Liver (tissue), 9 donors: Measurements from ENCODE around the gene TRAPPC12. TPM values are rescaled to one million over a fixed set of nuclear protein-coding genes. Genes with fewer than 3 reads are reported as not detected.

Experiments
- DNase-seq: peaks from one replicate; pipeline ENCODE4 v3.0.0-alpha.2; 2017; ENCODE audit warnings: low spot score
- H3K27ac ChIP-seq, 2 donors: one replicate each; pipeline ENCODE4 v1.7.0; 2013; ENCODE audit warnings: inconsistent platforms in 2 of 2, low read length in 2 of 2, control low read depth in 1 of 2, low read depth in 1 of 2, mild to moderate bottlenecking in 1 of 2
- H3K27me3 ChIP-seq, 4 donors: one replicate each; pipeline versions ENCODE4 v1.6.1 to v1.7.0; 2013; ENCODE audit warnings: low read length in 3 of 4, inconsistent platforms in 1 of 4, mild to moderate bottlenecking in 1 of 4, moderate library complexity in 1 of 4; ENCODE audit not compliant: control insufficient read depth in 4 of 4, insufficient read depth in 4 of 4
- H3K36me3 ChIP-seq, 4 donors: one replicate each; pipeline versions ENCODE4 v1.6.1 to v1.7.0; 2013; ENCODE audit warnings: low read length in 3 of 4, mild to moderate bottlenecking in 3 of 4, low read depth in 1 of 4, moderate library complexity in 1 of 4; ENCODE audit not compliant: control insufficient read depth in 4 of 4, insufficient read depth in 3 of 4
- H3K4me1 ChIP-seq, 4 donors: one replicate each; pipeline versions ENCODE4 v1.6.1 to v1.7.0; 2013; ENCODE audit warnings: low read length in 3 of 4, mild to moderate bottlenecking in 3 of 4, moderate library complexity in 1 of 4; ENCODE audit not compliant: control insufficient read depth in 4 of 4, insufficient read depth in 4 of 4
- H3K4me3 ChIP-seq, 3 donors: one replicate each; pipeline versions ENCODE4 v1.6.1 to v1.7.0; 2013; ENCODE audit warnings: low read length in 3 of 3, control low read depth in 1 of 3, low read depth in 1 of 3, mild to moderate bottlenecking in 1 of 3
- H3K9ac ChIP-seq, 2 donors: one replicate each; pipeline ENCODE4 v1.7.0; 2013; ENCODE audit warnings: low read length in 2 of 2, mild to moderate bottlenecking in 2 of 2, moderate library complexity in 2 of 2, control low read depth in 1 of 2, low read depth in 1 of 2
- H3K9me3 ChIP-seq, 4 donors: one replicate each; pipeline versions ENCODE4 v1.6.1 to v1.7.0; 2013; ENCODE audit warnings: low read length in 3 of 4; ENCODE audit not compliant: control insufficient read depth in 4 of 4
- ATF3 ChIP-seq: IDR thresholded peaks from 2 replicates; pipeline ENCODE4 v1.6.1; 2016; ENCODE audit warnings: antibody characterized with exemption
- CTCF ChIP-seq: fragments of 150-350 bp; IDR thresholded peaks from 2 replicates; pipeline ENCODE4 v1.5.1; 2017; ENCODE audit warnings: improper control_type of control experiment, low read depth, low read length; ENCODE audit not compliant: missing input control
- EGR1 ChIP-seq, 2 donors: IDR thresholded peaks; 2 replicates each; pipeline ENCODE4 v1.6.1; 2016 to 2018; ENCODE audit warnings: antibody characterized with exemption in 2 of 2, low read depth in 2 of 2
- FOXA1 ChIP-seq: IDR thresholded peaks from 2 replicates; pipeline ENCODE4 v1.6.1; 2016; ENCODE audit warnings: antibody characterized with exemption
- GABPA ChIP-seq, 2 donors: IDR thresholded peaks in 1 of 2; conservative IDR thresholded peaks in 1 of 2; 2 replicates each; pipeline ENCODE4 v1.6.1; 2016; ENCODE audit warnings: antibody characterized with exemption in 2 of 2, mild to moderate bottlenecking in 1 of 2, moderate library complexity in 1 of 2
- HNF4A ChIP-seq, 2 donors: conservative IDR thresholded peaks; 2 replicates each; pipeline ENCODE4 v1.6.1; 2016; ENCODE audit warnings: antibody characterized with exemption in 2 of 2, mild to moderate bottlenecking in 2 of 2
- HNF4G ChIP-seq: IDR thresholded peaks from 2 replicates; pipeline ENCODE4 v1.6.1; 2016; ENCODE audit warnings: antibody characterized with exemption
- JUND ChIP-seq, 2 donors: IDR thresholded peaks; 2 replicates each; pipeline ENCODE4 v1.6.1; 2016; ENCODE audit warnings: antibody characterized with exemption in 2 of 2
- NR2F2 ChIP-seq: IDR thresholded peaks from 2 replicates; pipeline ENCODE4 v1.6.1; 2016; ENCODE audit warnings: antibody characterized with exemption
- TAF1 ChIP-seq: conservative IDR thresholded peaks from 2 replicates; pipeline ENCODE4 v1.6.1; 2016; ENCODE audit warnings: antibody characterized with exemption, mild to moderate bottlenecking
- WGBS: extraction: QIAGEN DNeasy Blood & Tissue Kit; methylation state at CpG from one replicate; pipeline ENCODE4 v1.1.7; 2013; 5-methylcytosine and 5-hydroxymethylcytosine counted together
- polyA plus RNA-seq, 2 donors: library from polyadenylated mRNA; stranded (reverse) in 1 of 2; unstranded in 1 of 2; fragments of 200-250 nt in 1 of 2; fragments of >200 nt in 1 of 2; fragmentation: Nextera tagmentation in 1 of 2; extraction: Ambion mirVana in 1 of 2; gene quantifications; one replicate each; pipeline versions ENCODE4 v1.2.1 to v1.2.3, GENCODE V29; 2013 to 2015
- total RNA-seq, 2 donors: library from RNA; depleted of rRNA; stranded (reverse); fragments of >200 nt; gene quantifications; one replicate each; pipeline ENCODE4 v1.2.3, GENCODE V29; 2014
- donor health status: healthy.
- donor health status: healthy.
- donor health status: healthy.
- donor health status: healthy.
- donor health status: healthy.

Gene TRAPPC12
- total and polyA plus RNA-seq, 4 donors, result 30.2 to 60.9 (median 39.7) TPM

GRCh38 chr2:3430172-3430571 is 50.7 kb downstream of the TRAPPC12 start:
- DNase-seq, result no peak
- H3K4me1 ChIP-seq, result no peaks in the 10 kb centered on the region
- H3K27me3 ChIP-seq, result no peaks in the 10 kb centered on the region
- no peak overlapping the region for H3K4me3 ChIP-seq
- H3K27ac ChIP-seq, result no peak overlapping the region
- H3K9ac ChIP-seq, result no peak overlapping the region
- TF ChIP-seq HNF4A (conservative IDR thresholded peaks at IDR 0.05) (peak in 1 of 2 donors; percentile 29), GABPA (IDR thresholded peaks at IDR 0.05 in 1 of 2, conservative IDR thresholded peaks at IDR 0.05 in 1 of 2) (no peak)
- H3K9me3 ChIP-seq, result no peaks in the 10 kb centered on the region
- peaks cover 6 to 34% (median 20%) of the 10 kb centered on the region in 4 donors for H3K36me3 ChIP-seq
- 82% methylated on average over 6 of the region's 6 CpGs for WGBS

GRCh38 chr2:3430740-3431490 is 51.4 kb downstream of the TRAPPC12 start:
- H3K27ac ChIP-seq, result no peak overlapping the region
- WGBS, result 95% methylated on average over 20 of the region's 20 CpGs
- H3K4me3 ChIP-seq, result no peak overlapping the region
- no peak for TF ChIP-seq FOXA1
- no peak for TF ChIP-seq TAF1
- no peak for TF ChIP-seq GABPA (IDR thresholded peaks at IDR 0.05 in 1 of 2, conservative IDR thresholded peaks at IDR 0.05 in 1 of 2)
- no peak for TF ChIP-seq ATF3
- no peak for TF ChIP-seq HNF4G
- TF ChIP-seq CTCF, result no peak
- no peak for DNase-seq
- H3K9ac ChIP-seq, result no peak overlapping the region
- H3K27me3 ChIP-seq, result no peaks in the 10 kb centered on the region
- H3K36me3 ChIP-seq, result peaks cover 6 to 30% (median 20%) of the 10 kb centered on the region in 4 donors
- no peaks in the 10 kb centered on the region for H3K9me3 ChIP-seq
- no peaks in the 10 kb centered on the region for H3K4me1 ChIP-seq

- no peak for TF ChIP-seq EGR1 (IDR thresholded peaks at IDR 0.05; ENCODE audit: low read depth in 2 of 2)
- no peak for TF ChIP-seq GABPA (IDR thresholded peaks at IDR 0.05 in 1 of 2, conservative IDR thresholded peaks at IDR 0.05 in 1 of 2)
- no peak for TF ChIP-seq NR2F2
- TF ChIP-seq ATF3, result no peak
- TF ChIP-seq JUND (IDR thresholded peaks at IDR 0.05), result no peak
- peaks cover 3 to 24% (median 14%) of the 10 kb centered on the region in 4 donors for H3K36me3 ChIP-seq
- H3K4me1 ChIP-seq, result no peaks in the 10 kb centered on the region
- no peak overlapping the region for H3K9ac ChIP-seq
- no peaks in the 10 kb centered on the region for H3K27me3 ChIP-seq
- WGBS, result 94% methylated on average over 6 of the region's 6 CpGs
- DNase-seq, result no peak
- H3K9me3 ChIP-seq, result no peaks in the 10 kb centered on the region
- no peak overlapping the region for H3K27ac ChIP-seq
- H3K4me3 ChIP-seq, result no peak overlapping the region
These were observed 52.6 kb downstream of the TRAPPC12 start for GRCh38 chr2:3432067-3432466.
